Measurements from ENCODE around the gene ZNF202.
"Not testable (repeated sequence)": the region's sequence is repeated elsewhere in the genome, so short reads cannot be mapped to it uniquely, and the experiment has no call there.

Gene ZNF202

DNA sequence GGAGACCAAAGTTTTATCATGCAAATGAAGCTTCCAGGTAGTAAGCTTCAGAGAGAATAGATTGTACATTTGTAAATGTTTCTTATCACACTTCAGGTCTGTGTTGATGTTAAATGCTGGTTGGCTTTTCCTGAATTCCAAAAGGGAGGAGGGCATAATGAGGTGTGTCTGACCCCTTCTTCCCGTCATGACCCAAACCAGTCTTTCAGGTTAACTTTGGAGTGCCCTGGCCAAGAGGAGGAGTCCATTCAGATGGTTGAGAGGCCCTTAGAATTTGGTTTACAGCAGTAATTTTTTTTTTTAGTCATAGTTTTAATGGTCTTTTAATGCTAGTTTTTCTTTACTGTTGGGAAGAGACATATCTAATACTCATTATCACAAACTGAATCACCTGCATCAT lies 10.3 kb upstream of the ZNF202 start:
- TF ChIP-seq, protein P1, sequence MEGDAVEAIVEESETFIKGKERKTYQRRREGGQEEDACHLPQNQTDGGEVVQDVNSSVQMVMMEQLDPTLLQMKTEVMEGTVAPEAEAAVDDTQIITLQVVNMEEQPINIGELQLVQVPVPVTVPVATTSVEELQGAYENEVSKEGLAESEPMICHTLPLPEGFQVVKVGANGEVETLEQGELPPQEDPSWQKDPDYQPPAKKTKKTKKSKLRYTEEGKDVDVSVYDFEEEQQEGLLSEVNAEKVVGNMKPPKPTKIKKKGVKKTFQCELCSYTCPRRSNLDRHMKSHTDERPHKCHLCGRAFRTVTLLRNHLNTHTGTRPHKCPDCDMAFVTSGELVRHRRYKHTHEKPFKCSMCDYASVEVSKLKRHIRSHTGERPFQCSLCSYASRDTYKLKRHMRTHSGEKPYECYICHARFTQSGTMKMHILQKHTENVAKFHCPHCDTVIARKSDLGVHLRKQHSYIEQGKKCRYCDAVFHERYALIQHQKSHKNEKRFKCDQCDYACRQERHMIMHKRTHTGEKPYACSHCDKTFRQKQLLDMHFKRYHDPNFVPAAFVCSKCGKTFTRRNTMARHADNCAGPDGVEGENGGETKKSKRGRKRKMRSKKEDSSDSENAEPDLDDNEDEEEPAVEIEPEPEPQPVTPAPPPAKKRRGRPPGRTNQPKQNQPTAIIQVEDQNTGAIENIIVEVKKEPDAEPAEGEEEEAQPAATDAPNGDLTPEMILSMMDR (IDR thresholded peaks at IDR 0.05), result no peak
- H3K9me3 ChIP-seq, result no peaks in the 10 kb centered on the region
- H3K27ac ChIP-seq, result no peak overlapping the region
- no peaks in the 10 kb centered on the region for H3K27me3 ChIP-seq
- intact Hi-C loops (cut with DNase I; ENCODE audit: low total_unique reads), result no loop called here
- DNase-seq, result no peak
- H3K36me3 ChIP-seq, result no peaks in the 10 kb centered on the region
- H3K4me3 ChIP-seq, result no peak overlapping the region
- H3K4me1 ChIP-seq, result no peaks in the 10 kb centered on the region

DNA sequence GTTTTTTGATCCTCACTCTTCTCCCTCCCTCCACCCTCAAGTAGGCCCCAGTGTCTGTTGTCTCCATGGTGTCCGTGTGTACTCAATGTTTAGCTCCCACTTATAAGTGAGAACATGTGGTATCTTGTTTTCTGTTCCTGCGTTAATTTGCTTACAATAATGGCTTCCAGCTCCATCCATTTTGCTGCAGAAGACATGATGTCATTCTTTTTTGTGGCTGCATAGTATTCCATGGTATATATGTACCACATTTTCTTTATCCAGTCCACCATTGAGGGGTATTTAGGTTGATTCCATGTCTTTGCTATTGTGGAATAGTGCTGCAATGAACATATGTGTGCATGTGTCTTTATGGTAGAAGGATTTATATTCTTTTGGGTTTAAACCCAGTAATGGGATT lies 6.9 kb upstream of the ZNF202 start:
- H3K4me1 ChIP-seq; H3K4me3 ChIP-seq; DNase-seq; intact Hi-C loops (cut with DNase I; ENCODE audit: low total_unique reads); H3K27me3 ChIP-seq; H3K36me3 ChIP-seq; H3K27ac ChIP-seq; H3K9me3 ChIP-seq: not testable (repeated sequence)

DNA sequence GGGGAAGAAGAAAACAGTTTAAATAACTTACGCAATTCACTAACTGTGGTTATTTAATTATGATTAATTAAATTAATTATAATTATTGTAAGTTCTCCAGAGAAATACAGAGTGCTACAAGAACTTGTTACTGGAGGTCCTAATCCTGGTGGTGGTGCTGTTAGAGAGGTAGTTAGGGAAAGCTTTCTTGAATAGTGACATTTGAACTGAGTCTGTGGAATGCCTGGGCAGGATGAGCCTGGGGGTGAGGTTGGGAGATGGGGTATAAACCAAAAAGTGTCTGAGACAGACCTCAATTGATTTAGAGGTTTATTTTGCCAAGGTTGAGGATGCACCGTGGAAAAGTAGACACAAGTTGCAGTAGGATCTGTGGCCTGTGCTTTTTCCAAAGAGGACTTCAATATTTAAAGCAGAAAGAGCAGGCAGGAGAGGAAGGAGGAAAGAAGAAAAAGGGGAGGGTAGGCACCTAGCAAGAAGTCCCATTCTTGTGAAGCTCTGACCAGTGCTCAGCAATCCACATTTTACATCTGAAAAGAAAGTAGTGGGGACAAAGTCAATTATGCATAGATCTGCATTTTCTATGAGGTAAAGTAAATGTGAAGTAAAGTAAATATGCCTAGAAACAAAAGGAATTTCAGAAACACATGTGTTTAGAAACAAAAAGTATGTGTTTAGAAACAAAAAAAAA lies 4.4 kb upstream of the ZNF202 start:
- Histone ChIP-seq H3K9me3 (no peaks in the 10 kb centered on the region), H3K27me3 (no peaks in the 10 kb centered on the region), H3K4me3 (no peak overlapping the region), H3K27ac (no peak overlapping the region), H3K4me1 (peaks cover 0 to 10% (median 7%) of the 10 kb centered on the region in 4 donors), H3K36me3 (no peaks in the 10 kb centered on the region)
- intact Hi-C loops (cut with DNase I; ENCODE audit: low total_unique reads), result no loop called here
- TF ChIP-seq, protein P1 (IDR thresholded peaks at IDR 0.05), result no peak
- DNase-seq, result no peak

DNA sequence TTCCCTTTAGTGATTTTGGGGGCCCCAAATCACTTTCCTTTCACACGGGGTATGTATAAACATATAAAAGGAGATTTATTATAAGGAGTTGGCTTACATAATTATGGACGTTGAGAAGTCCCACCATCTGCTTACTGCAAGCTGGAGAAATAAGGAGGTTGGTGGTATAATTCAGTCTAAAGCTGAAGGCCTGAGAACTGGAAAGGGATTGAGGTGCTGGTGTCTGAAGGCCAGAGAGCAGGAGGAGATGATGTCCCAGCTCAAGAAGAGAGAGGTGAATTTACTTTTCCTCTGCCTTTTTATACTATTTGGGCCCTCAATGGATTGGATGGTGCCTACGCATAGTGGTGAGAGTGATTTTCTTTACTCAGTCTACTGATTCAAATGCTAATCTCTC lies 1.3 kb upstream of the ZNF202 start:
- Histone ChIP-seq H3K27ac (peak overlapping the region in 1 of 2 donors; percentile 81), H3K27me3 (no peaks in the 10 kb centered on the region), H3K4me1 (peaks cover 0 to 22% (median 18%) of the 10 kb centered on the region in 4 donors), H3K9me3 (no peaks in the 10 kb centered on the region), H3K4me3 (peak overlapping the region in 1 of 2 donors; percentile 80), H3K36me3 (peaks cover 0 to 10% (median 0%) of the 10 kb centered on the region in 3 donors)
- no peak for DNase-seq
- TF ChIP-seq, protein P1 (IDR thresholded peaks at IDR 0.05), result no peak
- intact Hi-C loops (cut with DNase I; ENCODE audit: low total_unique reads), result no loop called here

DNA sequence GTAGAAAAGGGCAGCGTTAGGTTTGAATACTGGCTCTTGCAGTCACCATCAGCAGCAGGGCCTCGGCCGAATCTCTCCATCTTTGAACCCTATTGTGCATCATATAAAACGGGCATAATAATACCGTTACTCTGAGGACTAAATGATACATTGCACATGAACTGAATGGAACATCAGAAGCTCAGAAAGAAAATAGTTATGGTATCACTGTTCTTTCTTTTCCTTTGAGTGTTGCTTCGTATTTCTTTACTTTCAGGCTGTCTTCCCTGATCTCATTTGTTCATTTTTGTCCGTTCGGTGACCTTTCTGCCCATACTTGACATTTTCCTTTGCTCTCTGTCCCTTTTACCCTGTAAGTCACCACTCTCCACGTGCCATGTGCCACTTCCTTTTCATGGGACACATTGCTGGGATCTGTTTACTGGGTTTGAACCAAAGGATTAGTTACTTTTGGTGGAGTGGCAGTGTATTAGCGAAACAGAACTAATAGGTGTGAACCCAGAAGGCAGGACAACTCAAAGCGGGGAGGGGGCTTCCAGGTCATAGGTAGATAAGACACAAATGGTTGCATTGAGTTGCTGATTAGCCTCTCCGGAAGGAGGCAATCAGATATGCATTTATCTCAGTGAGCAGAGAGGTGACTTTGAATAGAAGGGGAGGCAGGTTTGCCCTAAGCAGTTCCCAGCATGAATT lies 717 bp upstream of the ZNF202 start:
- intact Hi-C loops (cut with DNase I; ENCODE audit: low total_unique reads), result no loop called here

DNA sequence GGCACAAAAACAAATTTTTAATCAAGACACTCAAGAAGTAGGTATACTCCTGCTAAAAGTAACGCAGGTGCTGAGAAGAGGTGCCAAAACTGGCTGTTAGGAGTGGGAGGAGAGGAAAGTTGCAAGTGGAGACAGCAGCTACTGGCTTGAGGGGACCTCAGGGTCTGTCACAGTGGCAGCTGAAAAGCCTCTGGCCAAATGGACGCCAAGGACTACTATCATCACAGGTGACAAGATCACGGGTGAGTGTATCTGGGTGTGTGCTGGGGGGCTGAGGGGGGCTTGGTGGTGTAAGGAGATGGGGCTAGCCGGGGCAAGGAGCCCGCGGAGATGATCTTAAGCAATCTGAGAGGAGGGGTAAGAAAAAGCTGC lies 687 bp downstream of the ZNF202 start:
- H3K27ac ChIP-seq, result peak overlapping the region; percentile 79 to 81
- H3K9me3 ChIP-seq, result no peaks in the 10 kb centered on the region
- no peaks in the 10 kb centered on the region for H3K27me3 ChIP-seq
- H3K4me1 ChIP-seq, result peaks cover 0 to 22% (median 18%) of the 10 kb centered on the region in 4 donors
- peak overlapping the region; percentile 80 to 88 for H3K4me3 ChIP-seq
- H3K36me3 ChIP-seq, result peaks cover 0 to 22% (median 6%) of the 10 kb centered on the region in 3 donors
- no peak for DNase-seq
- intact Hi-C loops (cut with DNase I; ENCODE audit: low total_unique reads), result no loop called here
- TF ChIP-seq, protein P1 (IDR thresholded peaks at IDR 0.05), result no peak

More for the DNA sequence above, 717 bp upstream of the ZNF202 start:
- H3K36me3 ChIP-seq, result peaks cover 0 to 13% (median 0%) of the 10 kb centered on the region in 3 donors
- peak overlapping the region; percentile 79 to 81 for H3K27ac ChIP-seq
- H3K27me3 ChIP-seq, result no peaks in the 10 kb centered on the region
- H3K4me3 ChIP-seq, result peak overlapping the region; percentile 80 to 88
- TF ChIP-seq, protein P1 (IDR thresholded peaks at IDR 0.05), result no peak
- H3K9me3 ChIP-seq, result no peaks in the 10 kb centered on the region
- H3K4me1 ChIP-seq, result peaks cover 0 to 22% (median 18%) of the 10 kb centered on the region in 4 donors
- no peak for DNase-seq
